ENCODE data around the gene KCNQ1. TPM values are rescaled to one million over a fixed set of nuclear protein-coding genes. Genes with fewer than 3 reads are reported as not detected.

KCNQ1 gene
- total and polyA plus RNA-seq, 7 donors = 1.1 to 25.2 (median 3.8) TPM

- intact Hi-C loops (cut with DNase I) = no loop called here
- 85 to 92% methylated on average over 1 of the region's 1 CpG for WGBS, 2 donors
- TF ChIP-seq CTCF (IDR thresholded peaks at IDR 0.05) (no peak), POLR2AphosphoS5 (IDR thresholded peaks at IDR 0.05) (no peak), EP300 (IDR thresholded peaks at IDR 0.05) (no peak), POLR2A (IDR thresholded peaks at IDR 0.05) (no peak)
- Histone ChIP-seq H3K27me3 (no peaks in the 10 kb centered on the region), H3K4me3 (no peak overlapping the region), H3K27ac (no peak overlapping the region), H3K9me3 (peaks cover 4 to 39% (median 13%) of the 10 kb centered on the region in 4 donors), H3K4me1 (no peaks in the 10 kb centered on the region), H3K36me3 (no peaks in the 10 kb centered on the region)
- DNase-seq = no peak
Observed at GRCh38 chr11:2653198-2653551, 208.4 kb downstream of the KCNQ1 start.

- no peaks in the 10 kb centered on the region for H3K27me3 ChIP-seq
- H3K4me1 ChIP-seq = no peaks in the 10 kb centered on the region
- H3K9me3 ChIP-seq = peaks cover 4 to 38% (median 12%) of the 10 kb centered on the region in 4 donors
- H3K36me3 ChIP-seq = no peaks in the 10 kb centered on the region
- TF ChIP-seq POLR2A (IDR thresholded peaks at IDR 0.05) (no peak), CTCF (IDR thresholded peaks at IDR 0.05) (no peak), POLR2AphosphoS5 (IDR thresholded peaks at IDR 0.05) (no peak), EP300 (IDR thresholded peaks at IDR 0.05) (no peak)
- no peak overlapping the region for H3K4me3 ChIP-seq
- intact Hi-C loops (cut with DNase I) = no loop called here
- 94 to 95% methylated on average over 16 of the region's 16 CpGs for WGBS, 2 donors
- no peak for DNase-seq
- H3K27ac ChIP-seq = no peak overlapping the region
Observed at GRCh38 chr11:2653930-2654739, 209.3 kb downstream of the KCNQ1 start.

- Histone ChIP-seq H3K4me1 (no peaks in the 10 kb centered on the region), H3K9me3 (peaks cover 2 to 34% (median 5%) of the 10 kb centered on the region in 4 donors), H3K27ac (no peak overlapping the region), H3K36me3 (no peaks in the 10 kb centered on the region), H3K27me3 (no peaks in the 10 kb centered on the region), H3K4me3 (no peak overlapping the region)
- intact Hi-C loops (cut with DNase I) = no loop called here
- TF ChIP-seq POLR2A (IDR thresholded peaks at IDR 0.05) (no peak), EP300 (IDR thresholded peaks at IDR 0.05) (no peak), CTCF (IDR thresholded peaks at IDR 0.05) (no peak), POLR2AphosphoS5 (IDR thresholded peaks at IDR 0.05) (no peak)
- WGBS, 2 donors = 90 to 94% methylated on average over 6 of the region's 6 CpGs
- no peak for DNase-seq
Observed at GRCh38 chr11:2655016-2655719, 210.4 kb downstream of the KCNQ1 start.

GRCh38 chr11:2655834-2656622, 211.2 kb downstream of the KCNQ1 start:
- no peaks in the 10 kb centered on the region for H3K4me1 ChIP-seq
- intact Hi-C loops (cut with DNase I) = no loop called here
- no peak overlapping the region for H3K27ac ChIP-seq
- H3K4me3 ChIP-seq = no peak overlapping the region
- H3K9me3 ChIP-seq = peaks cover 0 to 30% (median 0%) of the 10 kb centered on the region in 4 donors
- no peaks in the 10 kb centered on the region for H3K27me3 ChIP-seq
- no peaks in the 10 kb centered on the region for H3K36me3 ChIP-seq
- TF ChIP-seq POLR2A (IDR thresholded peaks at IDR 0.05) = no peak
- TF ChIP-seq POLR2AphosphoS5 (IDR thresholded peaks at IDR 0.05) = no peak
- no peak for TF ChIP-seq CTCF (IDR thresholded peaks at IDR 0.05)
- no peak for TF ChIP-seq EP300 (IDR thresholded peaks at IDR 0.05)
- 49 to 59% methylated on average over 6 of the region's 6 CpGs for WGBS, 2 donors
- no peak for DNase-seq

All from sigmoid colon (tissue), 7 donors.